Right atrium auricular region (tissue), 2 donors: ENCODE measurements around the gene CDK19. TPM values are rescaled to one million over a fixed set of nuclear protein-coding genes. Genes with fewer than 3 reads are reported as not detected.

Source experiments
- DNase-seq: peaks from one replicate; pipeline ENCODE4 v3.0.0-alpha.2; 2019; ENCODE audit warnings: low spot score
- H3K27ac ChIP-seq, 2 donors: fragments of 200-600 bp; sonication (generic); 1 replicate in 1 of 2; 2 replicates in 1 of 2; pipeline ENCODE4 v1.5.1; 2016 to 2019
- H3K27me3 ChIP-seq, 2 donors: fragments of 200-600 bp; sonication (generic); one replicate each; pipeline versions ENCODE4 v1.5.1 to v1.6.0; 2017 to 2019
- H3K36me3 ChIP-seq: fragments of 200-600 bp; sonication (generic); one replicate; pipeline ENCODE4 v1.5.1; 2016
- H3K4me1 ChIP-seq, 2 donors: fragments of 200-600 bp; sonication (generic); one replicate each; pipeline versions ENCODE4 v1.5.1 to v1.6.0; 2017 to 2019
- H3K4me3 ChIP-seq, 2 donors: fragments of 200-600 bp; sonication (generic); 1 replicate in 1 of 2; 2 replicates in 1 of 2; pipeline ENCODE4 v1.5.1; 2017 to 2019; ENCODE audit warnings: mild to moderate bottlenecking in 1 of 2, moderate library complexity in 1 of 2
- H3K9me3 ChIP-seq, 2 donors: fragments of 200-600 bp; sonication (generic); one replicate each; pipeline ENCODE4 v1.5.1; 2019
- total RNA-seq, 2 donors: library from RNA; depleted of rRNA; stranded (reverse); fragments of >200 nt; gene quantifications; one replicate each; pipeline ENCODE4 v1.1.0, GENCODE V29; 2016
- TF ChIP-seq, protein P1 (sequence below), 2 donors: fragments of 200-600 bp; sonication (generic); IDR thresholded peaks; one replicate each; pipeline ENCODE4 v1.5.1; 2019; ENCODE audit warnings: antibody characterized with exemption in 2 of 2

Gene CDK19
- total RNA-seq, 2 donors from 2014 or later = 5.7 to 6.3 TPM

DNA sequence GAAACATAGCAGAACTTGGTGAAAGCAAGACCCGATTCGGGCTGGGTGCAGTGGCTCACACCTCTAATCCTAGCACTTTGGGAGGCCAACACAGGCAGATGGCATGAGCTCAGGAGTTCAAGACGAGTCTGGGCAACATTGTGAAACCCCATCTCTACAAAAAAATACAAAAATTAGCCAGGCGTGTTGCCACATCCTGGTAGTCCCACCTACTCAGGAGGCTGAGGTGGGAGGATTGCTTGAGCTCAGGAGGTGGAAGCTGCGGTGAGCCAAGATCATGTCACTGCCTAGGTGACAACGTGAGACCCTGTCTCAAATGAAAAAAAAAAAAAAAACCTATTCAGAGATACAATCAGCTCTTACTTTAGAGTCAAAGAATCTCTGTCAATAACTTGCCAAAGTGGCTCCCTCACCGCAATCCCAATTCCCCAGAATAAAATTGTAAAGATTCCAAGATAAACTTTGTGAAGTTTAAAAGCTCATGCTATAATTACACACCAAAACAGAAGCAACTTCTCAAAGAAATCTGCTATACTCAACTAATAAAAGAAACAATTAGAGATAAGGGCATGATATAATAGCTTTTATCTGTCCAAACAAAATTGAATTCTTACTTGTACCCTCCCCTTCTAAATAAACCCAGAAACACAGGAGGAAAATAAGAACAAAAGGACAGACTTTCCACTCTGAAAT lies 33.6 kb downstream of the CDK19 start:
- H3K36me3 ChIP-seq = no peaks in the 10 kb centered on the region
- peaks cover 0 to 16% of the 10 kb centered on the region in 2 donors for H3K4me1 ChIP-seq
- no peak overlapping the region for H3K4me3 ChIP-seq
- TF ChIP-seq, protein P1, sequence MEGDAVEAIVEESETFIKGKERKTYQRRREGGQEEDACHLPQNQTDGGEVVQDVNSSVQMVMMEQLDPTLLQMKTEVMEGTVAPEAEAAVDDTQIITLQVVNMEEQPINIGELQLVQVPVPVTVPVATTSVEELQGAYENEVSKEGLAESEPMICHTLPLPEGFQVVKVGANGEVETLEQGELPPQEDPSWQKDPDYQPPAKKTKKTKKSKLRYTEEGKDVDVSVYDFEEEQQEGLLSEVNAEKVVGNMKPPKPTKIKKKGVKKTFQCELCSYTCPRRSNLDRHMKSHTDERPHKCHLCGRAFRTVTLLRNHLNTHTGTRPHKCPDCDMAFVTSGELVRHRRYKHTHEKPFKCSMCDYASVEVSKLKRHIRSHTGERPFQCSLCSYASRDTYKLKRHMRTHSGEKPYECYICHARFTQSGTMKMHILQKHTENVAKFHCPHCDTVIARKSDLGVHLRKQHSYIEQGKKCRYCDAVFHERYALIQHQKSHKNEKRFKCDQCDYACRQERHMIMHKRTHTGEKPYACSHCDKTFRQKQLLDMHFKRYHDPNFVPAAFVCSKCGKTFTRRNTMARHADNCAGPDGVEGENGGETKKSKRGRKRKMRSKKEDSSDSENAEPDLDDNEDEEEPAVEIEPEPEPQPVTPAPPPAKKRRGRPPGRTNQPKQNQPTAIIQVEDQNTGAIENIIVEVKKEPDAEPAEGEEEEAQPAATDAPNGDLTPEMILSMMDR (IDR thresholded peaks at IDR 0.05) = no peak
- H3K27ac ChIP-seq = no peak overlapping the region
- no peaks in the 10 kb centered on the region for H3K9me3 ChIP-seq
- H3K27me3 ChIP-seq = no peaks in the 10 kb centered on the region
- DNase-seq = no peak

DNA sequence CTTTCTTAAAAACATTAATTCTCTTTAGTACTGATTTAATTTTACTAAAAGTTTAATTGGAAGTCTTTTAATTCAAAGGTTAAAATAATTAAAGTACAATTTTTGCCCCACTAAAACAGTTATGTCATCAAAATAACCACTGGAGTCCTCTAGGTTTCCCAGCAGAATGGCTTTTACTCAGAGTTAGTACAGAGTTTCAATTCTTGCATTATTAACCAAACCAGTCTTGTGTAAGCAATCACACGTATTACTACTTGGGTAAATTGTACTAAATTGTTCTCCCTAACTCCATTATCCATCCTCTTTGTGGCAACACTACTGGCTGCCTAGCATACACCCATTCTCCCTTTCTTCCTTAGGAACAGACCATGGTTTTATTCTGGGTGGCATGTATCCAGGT lies 36.9 kb downstream of the CDK19 start:
- Histone ChIP-seq H3K4me3 (no peak overlapping the region), H3K27ac (no peak overlapping the region), H3K9me3 (no peaks in the 10 kb centered on the region), H3K36me3 (no peaks in the 10 kb centered on the region), H3K4me1 (peaks cover 0 to 16% of the 10 kb centered on the region in 2 donors), H3K27me3 (no peaks in the 10 kb centered on the region)
- TF ChIP-seq, protein P1 (IDR thresholded peaks at IDR 0.05) = no peak
- no peak for DNase-seq

DNA sequence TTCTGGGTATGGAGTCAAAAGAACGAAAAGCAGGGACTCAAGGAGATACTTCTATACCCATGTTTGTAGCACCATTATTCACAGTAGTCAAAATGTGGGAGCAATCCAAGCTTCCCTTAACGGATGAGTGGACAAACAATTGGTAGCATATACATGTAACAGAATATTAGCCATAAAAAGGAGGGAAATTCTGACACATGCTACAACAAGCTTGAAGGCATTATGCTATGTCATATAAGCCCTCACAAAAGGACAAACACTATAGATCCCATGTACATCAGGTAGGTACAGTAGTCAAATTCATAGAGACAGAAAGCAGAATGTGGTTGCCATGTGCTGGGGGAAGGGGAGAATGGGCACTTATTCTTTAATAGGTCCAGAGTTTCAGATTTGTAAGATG lies 37.6 kb downstream of the CDK19 start:
- TF ChIP-seq, protein P1 (IDR thresholded peaks at IDR 0.05) = no peak
- H3K27me3 ChIP-seq = no peaks in the 10 kb centered on the region
- peaks cover 0 to 13% of the 10 kb centered on the region in 2 donors for H3K4me1 ChIP-seq
- no peaks in the 10 kb centered on the region for H3K9me3 ChIP-seq
- H3K4me3 ChIP-seq = no peak overlapping the region
- H3K27ac ChIP-seq = no peak overlapping the region
- DNase-seq = no peak
- no peaks in the 10 kb centered on the region for H3K36me3 ChIP-seq

DNA sequence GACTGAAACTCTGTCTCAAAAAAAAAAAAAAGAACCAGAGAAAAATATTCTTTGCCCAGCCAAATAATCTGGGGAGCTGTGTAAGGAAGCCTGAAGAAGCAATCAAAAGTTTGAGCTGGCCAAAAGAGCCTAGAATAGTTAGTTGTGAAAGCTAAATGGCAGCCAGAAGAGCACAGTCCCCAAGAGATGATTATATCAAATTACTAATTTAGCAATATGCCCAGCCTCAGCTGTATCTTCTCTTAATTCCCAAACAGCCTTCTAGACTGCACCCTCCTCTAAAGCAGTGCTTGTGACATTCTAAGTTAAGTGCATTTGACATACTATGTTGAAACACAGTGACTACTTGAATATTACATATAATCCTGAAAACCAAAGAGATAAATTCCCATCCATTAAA lies 38.9 kb downstream of the CDK19 start:
- H3K9me3 ChIP-seq = no peaks in the 10 kb centered on the region
- no peak for DNase-seq
- H3K4me1 ChIP-seq = peaks cover 0 to 1% of the 10 kb centered on the region in 2 donors
- TF ChIP-seq, protein P1 (IDR thresholded peaks at IDR 0.05) = no peak
- no peaks in the 10 kb centered on the region for H3K36me3 ChIP-seq
- no peak overlapping the region for H3K4me3 ChIP-seq
- no peaks in the 10 kb centered on the region for H3K27me3 ChIP-seq
- no peak overlapping the region for H3K27ac ChIP-seq

DNA sequence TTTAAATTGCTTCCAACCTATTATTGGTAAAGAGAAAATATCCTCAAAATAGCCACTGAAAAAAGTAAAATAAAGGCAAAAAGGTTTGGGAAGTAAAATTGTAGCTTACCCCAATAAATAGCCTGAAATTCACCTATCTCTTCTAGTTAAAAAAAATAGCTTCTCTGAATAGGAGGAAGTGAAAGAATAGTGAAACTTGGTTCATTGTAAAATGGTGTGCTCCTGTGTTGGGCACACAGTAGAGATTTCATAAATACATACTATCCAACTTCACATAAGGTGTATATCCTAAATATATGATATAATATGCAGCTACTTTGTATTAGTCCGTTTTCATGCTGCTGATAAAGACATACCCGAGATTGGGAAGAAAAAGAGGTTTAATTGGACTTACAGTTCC lies 45.3 kb downstream of the CDK19 start:
- Histone ChIP-seq H3K27ac (no peak overlapping the region), H3K4me1 (no peaks in the 10 kb centered on the region), H3K9me3 (no peaks in the 10 kb centered on the region), H3K4me3 (no peak overlapping the region), H3K27me3 (no peaks in the 10 kb centered on the region), H3K36me3 (no peaks in the 10 kb centered on the region)
- DNase-seq = no peak
- TF ChIP-seq, protein P1 (IDR thresholded peaks at IDR 0.05) = no peak

DNA sequence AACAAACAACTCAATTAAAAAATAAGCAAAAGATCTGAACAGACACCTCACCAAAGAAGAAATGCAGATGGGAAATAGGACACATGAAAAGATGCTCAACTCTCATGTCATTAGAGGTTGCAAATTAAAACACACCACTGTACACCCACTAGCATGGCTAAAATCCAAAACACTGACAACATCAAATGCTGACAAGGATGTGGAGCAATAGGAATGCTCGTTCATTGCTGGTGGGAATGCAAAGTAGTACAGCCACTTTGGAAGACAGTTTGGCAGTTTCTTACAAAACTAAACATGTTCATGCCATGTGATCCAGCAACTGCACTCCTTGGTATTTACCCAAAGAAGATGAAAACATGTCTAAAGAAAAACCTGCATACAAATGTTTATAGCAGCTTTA lies 47.2 kb downstream of the CDK19 start:
- no peak for DNase-seq
- Histone ChIP-seq H3K27ac (no peak overlapping the region), H3K4me1 (no peaks in the 10 kb centered on the region), H3K36me3 (no peaks in the 10 kb centered on the region), H3K9me3 (no peaks in the 10 kb centered on the region), H3K27me3 (no peaks in the 10 kb centered on the region), H3K4me3 (no peak overlapping the region)
- TF ChIP-seq, protein P1 (IDR thresholded peaks at IDR 0.05) = no peak
